HAP-1 (cell line): ENCODE results near the gene WDR70.
"Not testable (repeated sequence)": the region's sequence is repeated elsewhere in the genome, so short reads cannot be mapped to it uniquely, and the experiment has no call there.

Experiments used
- DNase-seq, 2 experiments: peaks; one replicate each; pipeline ENCODE4 v3.0.0-alpha.2; 2016 to 2020; ENCODE audit warnings: low spot score in 2 of 2
- H3K27me3 ChIP-seq: fragments of 250-450 bp; sonication (Bioruptor Pico); 2 replicates; pipeline ENCODE4 v1.5.1; 2020; ENCODE audit warnings: low read depth, mild to moderate bottlenecking, moderate library complexity
- H3K36me3 ChIP-seq: fragments of 250-450 bp; sonication (Bioruptor Pico); replicated peaks from 2 replicates; pipeline ENCODE4 v1.5.1; 2020; ENCODE audit warnings: mild to moderate bottlenecking
- H3K4me1 ChIP-seq: fragments of 250-450 bp; sonication (Bioruptor Pico); 2 replicates; pipeline ENCODE4 v1.5.1; 2020; ENCODE audit warnings: mild to moderate bottlenecking
- H3K4me3 ChIP-seq: fragments of 250-450 bp; sonication (Bioruptor Pico); 2 replicates; pipeline ENCODE4 v1.5.1; 2020; ENCODE audit warnings: mild to moderate bottlenecking, moderate library complexity
- H3K9me3 ChIP-seq: fragments of 250-450 bp; sonication (Bioruptor Pico); 2 replicates; pipeline ENCODE4 v1.5.1; 2020; ENCODE audit warnings: mild to moderate bottlenecking, moderate library complexity
- in situ Hi-C: fragments of 300-500 bp; cut with MboI; formaldehyde crosslinking; loops from 3 replicates; pipeline ENCODE4 v1.14.3; 2020; ENCODE audit warnings: low sequenced_read_pairs, inconsistent platforms, mixed read lengths

The WDR70 gene

DNA sequence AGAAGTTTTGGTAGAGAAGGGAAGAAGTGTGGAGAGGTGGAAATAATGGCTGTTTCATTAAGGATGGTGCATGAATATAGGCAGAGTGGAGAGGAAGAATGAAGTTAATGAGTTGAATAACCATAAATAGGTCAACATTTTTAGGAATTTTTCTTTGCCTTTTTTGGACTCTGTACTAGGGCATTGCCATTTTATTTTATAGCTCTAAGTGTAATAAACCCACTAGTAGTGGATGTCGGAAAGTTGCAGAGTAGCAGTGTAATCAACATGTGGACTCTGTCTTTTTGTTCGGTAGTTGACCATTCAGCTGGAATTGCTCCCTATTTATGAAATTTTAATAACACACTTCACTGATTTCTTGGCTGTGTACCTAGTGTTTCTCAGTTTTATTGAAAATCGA, 199.1 kb downstream of the WDR70 start:
- Histone ChIP-seq H3K4me1 (no peaks in the 10 kb centered on the region), H3K36me3 (no peaks in the 10 kb centered on the region), H3K27me3 (no peaks in the 10 kb centered on the region), H3K4me3 (no peak overlapping the region), H3K9me3 (no peaks in the 10 kb centered on the region)
- DNase-seq, result no peak
- in situ Hi-C loops, result no loop called here

GRCh38 chr5:37580106-37580505, 201.0 kb downstream of the WDR70 start:
- no peaks in the 10 kb centered on the region for H3K36me3 ChIP-seq
- no peaks in the 10 kb centered on the region for H3K27me3 ChIP-seq
- in situ Hi-C loops, result no loop called here
- no peak for DNase-seq
- no peaks in the 10 kb centered on the region for H3K4me1 ChIP-seq
- H3K4me3 ChIP-seq, result no peak overlapping the region
- H3K9me3 ChIP-seq, result no peaks in the 10 kb centered on the region

- no peak for DNase-seq
- in situ Hi-C loops, result no loop called here
- no peaks in the 10 kb centered on the region for H3K36me3 ChIP-seq
- no peaks in the 10 kb centered on the region for H3K9me3 ChIP-seq
- no peak overlapping the region for H3K4me3 ChIP-seq
- no peaks in the 10 kb centered on the region for H3K4me1 ChIP-seq
- H3K27me3 ChIP-seq, result no peaks in the 10 kb centered on the region
These were observed 203.1 kb downstream of the WDR70 start for GRCh38 chr5:37582202-37582601.

DNA sequence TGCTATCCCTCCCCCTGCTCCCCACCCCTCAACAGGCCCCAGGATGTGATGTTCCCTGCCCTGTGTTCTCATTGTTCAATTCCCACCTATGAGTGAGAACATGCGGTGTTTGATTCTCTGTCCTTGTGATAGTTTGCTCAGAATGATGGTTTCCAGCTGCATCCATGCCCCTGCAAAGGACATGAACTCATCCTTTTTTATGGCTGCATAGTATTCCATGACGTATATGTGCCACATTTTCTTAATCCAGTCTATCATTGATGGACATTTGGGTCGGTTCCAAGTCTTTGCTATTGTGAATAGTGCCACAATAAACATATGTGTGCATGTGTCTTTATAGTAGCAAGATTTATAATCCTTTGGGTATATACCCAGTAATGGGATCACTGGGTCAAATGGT, 214.2 kb downstream of the WDR70 start:
- in situ Hi-C loops, H3K4me3 ChIP-seq: not testable (repeated sequence)

GRCh38 chr5:37594864-37595263, 215.7 kb downstream of the WDR70 start:
- H3K4me1 ChIP-seq, H3K27me3 ChIP-seq, H3K9me3 ChIP-seq, H3K36me3 ChIP-seq, DNase-seq, in situ Hi-C loops, H3K4me3 ChIP-seq: not testable (repeated sequence)

More for the DNA sequence above, 214.2 kb downstream of the WDR70 start:
- H3K9me3 ChIP-seq, H3K36me3 ChIP-seq, H3K4me1 ChIP-seq, DNase-seq, H3K27me3 ChIP-seq: not testable (repeated sequence)

- H3K27me3 ChIP-seq, result no peaks in the 10 kb centered on the region
- no peak overlapping the region for H3K4me3 ChIP-seq
- no peaks in the 10 kb centered on the region for H3K36me3 ChIP-seq
- DNase-seq, result no peak
- H3K4me1 ChIP-seq, result no peaks in the 10 kb centered on the region
- no peaks in the 10 kb centered on the region for H3K9me3 ChIP-seq
- in situ Hi-C loops, result no loop called here
These were observed 219.6 kb downstream of the WDR70 start for GRCh38 chr5:37598733-37599132.

DNA sequence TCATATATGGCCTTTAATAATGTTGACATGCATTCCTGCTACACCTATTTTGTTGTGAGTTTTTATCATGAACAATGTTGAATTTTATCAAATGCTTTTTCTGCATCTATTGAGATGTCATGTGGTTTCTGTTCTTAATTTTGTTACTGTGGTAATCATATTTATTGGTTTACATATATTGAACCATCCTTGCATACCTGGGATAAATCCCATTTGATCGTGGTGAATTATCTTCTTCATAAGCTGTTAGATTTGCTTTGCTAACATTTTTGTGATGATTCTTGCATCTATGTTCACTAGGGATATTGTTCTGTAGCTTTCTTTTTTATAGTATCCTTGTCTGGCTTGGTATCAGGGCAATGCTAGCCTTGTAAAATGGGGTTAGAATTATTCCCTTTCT, 222.0 kb downstream of the WDR70 start:
- Histone ChIP-seq H3K27me3 (no peaks in the 10 kb centered on the region), H3K4me1 (no peaks in the 10 kb centered on the region), H3K9me3 (no peaks in the 10 kb centered on the region), H3K36me3 (no peaks in the 10 kb centered on the region), H3K4me3 (no peak overlapping the region)
- DNase-seq, result no peak
- in situ Hi-C loops, result no loop called here

- H3K4me1 ChIP-seq, result no peaks in the 10 kb centered on the region
- no peak overlapping the region for H3K4me3 ChIP-seq
- H3K9me3 ChIP-seq, result no peaks in the 10 kb centered on the region
- in situ Hi-C loops, result no loop called here
- no peak for DNase-seq
- H3K36me3 ChIP-seq, result no peaks in the 10 kb centered on the region; the same call in 1 of the 2 replicates
- H3K27me3 ChIP-seq, result no peaks in the 10 kb centered on the region
These were observed 224.0 kb downstream of the WDR70 start for GRCh38 chr5:37603072-37603471.

DNA sequence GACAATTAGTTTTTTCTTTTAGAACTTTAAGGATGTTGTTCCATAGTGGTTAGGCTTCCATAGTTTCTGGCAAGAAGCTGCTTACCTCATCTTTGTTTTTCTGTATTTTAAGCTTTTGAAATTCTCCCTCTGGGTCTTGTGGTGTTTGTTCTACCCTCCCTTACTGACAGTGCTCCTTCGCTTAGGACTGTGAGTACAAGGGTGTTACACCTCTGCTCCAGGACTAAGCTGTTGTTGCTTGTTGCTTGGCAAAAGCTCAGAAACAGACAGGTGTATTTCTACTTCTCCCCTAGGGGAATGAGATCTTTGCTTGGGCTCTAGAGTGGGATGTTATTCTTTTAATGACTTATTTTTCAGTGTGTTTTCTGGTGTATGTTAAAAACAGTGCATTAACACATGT, 225.2 kb downstream of the WDR70 start:
- in situ Hi-C loops, result no loop called here
- no peaks in the 10 kb centered on the region for H3K9me3 ChIP-seq
- no peak overlapping the region for H3K4me3 ChIP-seq
- no peak for DNase-seq
- H3K36me3 ChIP-seq, result no peaks in the 10 kb centered on the region; the same call in 1 of the 2 replicates
- H3K4me1 ChIP-seq, result no peaks in the 10 kb centered on the region
- H3K27me3 ChIP-seq, result no peaks in the 10 kb centered on the region

DNA sequence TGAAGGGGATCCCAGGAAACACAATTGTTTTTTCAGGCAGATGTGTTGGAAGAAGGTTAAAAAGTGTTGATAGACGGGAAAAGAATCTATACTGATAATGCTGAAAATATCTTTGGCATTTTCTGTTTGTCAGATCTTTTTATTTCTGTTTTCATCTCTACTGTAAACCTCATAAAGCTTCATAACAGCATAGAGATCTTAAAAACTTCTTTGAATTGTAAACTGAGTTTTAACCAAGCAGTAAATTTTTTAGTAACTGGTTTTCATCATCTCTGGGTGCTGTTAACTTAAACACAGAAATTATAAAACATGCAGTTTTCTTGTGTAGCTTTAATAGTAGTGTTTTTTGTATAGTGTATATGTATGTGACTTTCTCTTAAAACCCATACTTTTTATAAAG, 227.0 kb downstream of the WDR70 start:
- Histone ChIP-seq H3K4me3 (no peak overlapping the region), H3K27me3 (no peaks in the 10 kb centered on the region), H3K9me3 (no peaks in the 10 kb centered on the region), H3K36me3 (no peaks in the 10 kb centered on the region; the same call in 1 of the 2 replicates), H3K4me1 (no peaks in the 10 kb centered on the region)
- DNase-seq, result no peak
- in situ Hi-C loops, result no loop called here

DNA sequence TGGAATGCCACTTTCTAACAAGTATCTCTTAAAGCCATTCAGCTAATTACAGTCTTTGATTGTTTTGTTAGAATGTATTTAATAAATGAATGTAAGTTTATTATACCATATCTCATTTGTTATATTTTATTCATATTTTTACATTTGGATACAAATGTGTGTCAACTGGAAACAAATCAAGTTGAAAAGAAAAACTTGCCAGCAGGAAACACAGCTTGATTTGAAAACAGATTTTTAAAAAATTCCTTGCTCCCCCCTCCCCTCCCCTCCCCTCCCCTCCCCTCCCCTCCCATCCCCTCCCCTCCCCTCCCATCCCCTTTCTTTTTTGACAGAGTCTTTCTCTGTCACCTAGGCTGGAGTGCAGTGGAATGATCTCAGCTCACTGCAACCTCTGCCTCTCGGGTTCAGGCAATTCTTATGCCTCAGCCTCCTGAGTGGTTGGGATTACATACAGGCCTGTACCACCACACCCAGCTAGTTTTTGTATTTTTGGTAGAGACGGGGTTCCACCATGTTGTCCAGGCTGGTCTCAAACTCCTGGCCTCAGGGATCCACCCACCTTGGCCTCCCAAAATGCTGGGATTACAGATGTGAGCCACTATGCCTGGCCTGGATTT, 227.6 kb downstream of the WDR70 start:
- no peak for DNase-seq
- H3K27me3 ChIP-seq, result no peaks in the 10 kb centered on the region
- in situ Hi-C loops, result no loop called here
- H3K4me1 ChIP-seq, result no peaks in the 10 kb centered on the region
- H3K4me3 ChIP-seq, result no peak overlapping the region
- no peaks in the 10 kb centered on the region; the same call in 1 of the 2 replicates for H3K36me3 ChIP-seq
- H3K9me3 ChIP-seq, result no peaks in the 10 kb centered on the region

GRCh38 chr5:37615184-37615583, 236.1 kb downstream of the WDR70 start:
- Histone ChIP-seq H3K4me3 (no peak overlapping the region), H3K9me3 (no peaks in the 10 kb centered on the region), H3K27me3 (no peaks in the 10 kb centered on the region), H3K36me3 (no peaks in the 10 kb centered on the region), H3K4me1 (no peaks in the 10 kb centered on the region)
- in situ Hi-C loops, result no loop called here
- DNase-seq, result no peak

GRCh38 chr5:37619353-37619752, 240.2 kb downstream of the WDR70 start:
- in situ Hi-C loops, result no loop called here
- Histone ChIP-seq H3K4me1 (no peaks in the 10 kb centered on the region), H3K9me3 (no peaks in the 10 kb centered on the region), H3K27me3 (no peaks in the 10 kb centered on the region), H3K36me3 (no peaks in the 10 kb centered on the region), H3K4me3 (no peak overlapping the region)
- no peak for DNase-seq

GRCh38 chr5:37622354-37622753, 243.2 kb downstream of the WDR70 start:
- H3K9me3 ChIP-seq, in situ Hi-C loops, H3K4me1 ChIP-seq, H3K36me3 ChIP-seq, H3K4me3 ChIP-seq, H3K27me3 ChIP-seq, DNase-seq: not testable (repeated sequence)

GRCh38 chr5:37626266-37626665, 247.1 kb downstream of the WDR70 start:
- Histone ChIP-seq H3K4me1 (no peaks in the 10 kb centered on the region), H3K27me3 (no peaks in the 10 kb centered on the region), H3K9me3 (peaks cover 4% of the 10 kb centered on the region), H3K4me3 (no peak overlapping the region), H3K36me3 (no peaks in the 10 kb centered on the region)
- in situ Hi-C loops, result no loop called here
- DNase-seq, result no peak
